Urothelium cell line (cell line): ENCODE data around the gene ASTN2.

Source experiments
- DNase-seq: peaks from one replicate; pipeline ENCODE4 v3.0.0; 2011; ENCODE audit warnings: low spot score, mixed read lengths
- FAIRE-seq: peaks from 2 replicates; lab custom pipeline; 2011; peaks lifted over from hg19 to GRCh38; lab: Jason Lieb, UNC

The ASTN2 gene

DNA sequence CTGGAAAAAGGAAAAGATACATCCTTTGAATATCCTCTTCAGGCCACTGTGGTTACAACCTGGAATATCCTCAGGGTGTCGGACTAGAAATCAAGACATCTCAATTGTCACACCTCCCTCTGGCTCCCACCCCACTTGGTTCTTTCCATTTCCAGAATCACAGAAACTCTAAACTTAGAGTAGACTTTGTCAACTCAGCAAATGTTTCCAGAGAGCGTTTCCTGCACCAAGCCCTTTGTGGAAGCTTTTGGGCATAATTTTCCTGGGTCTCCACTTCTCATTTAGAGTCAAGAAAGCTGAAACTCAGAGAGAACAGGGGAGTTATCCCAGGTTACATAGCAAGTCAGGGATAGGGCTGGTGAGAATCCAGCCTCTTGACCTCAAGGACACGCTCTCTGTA lies 108.8 kb downstream of the ASTN2 start:
- DNase-seq: no peak
- FAIRE-seq: no peak

- DNase-seq (no peak), FAIRE-seq (no peak)
Measured at GRCh38 chr9:117305454-117305853, 109.4 kb downstream of the ASTN2 start.

- DNase-seq (no peak), FAIRE-seq (no peak)
Measured at GRCh38 chr9:117304549-117304948, 110.3 kb downstream of the ASTN2 start.

- no peak for DNase-seq
- FAIRE-seq: no peak
Measured at GRCh38 chr9:117303643-117304230, 111.1 kb downstream of the ASTN2 start.

DNA sequence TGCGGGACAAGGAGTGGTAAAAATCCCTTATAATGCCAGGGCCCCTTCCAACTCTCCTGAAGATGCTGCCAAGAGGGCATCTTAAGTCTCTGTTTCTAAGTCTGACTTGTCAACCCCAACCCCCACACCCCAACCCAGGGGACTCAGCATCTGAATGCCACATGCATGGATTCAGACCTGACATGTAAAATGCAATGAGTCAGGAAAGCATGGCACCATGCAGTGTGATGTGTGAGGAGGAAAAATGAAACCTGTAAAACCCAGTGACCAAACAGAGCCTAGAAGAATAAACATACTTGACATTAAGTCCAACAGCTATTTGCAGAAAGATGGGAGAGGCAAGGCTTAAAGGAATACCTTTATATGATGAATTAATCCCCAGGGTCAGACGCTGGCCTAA lies 112.4 kb downstream of the ASTN2 start:
- no peak for FAIRE-seq
- no peak for DNase-seq

DNA sequence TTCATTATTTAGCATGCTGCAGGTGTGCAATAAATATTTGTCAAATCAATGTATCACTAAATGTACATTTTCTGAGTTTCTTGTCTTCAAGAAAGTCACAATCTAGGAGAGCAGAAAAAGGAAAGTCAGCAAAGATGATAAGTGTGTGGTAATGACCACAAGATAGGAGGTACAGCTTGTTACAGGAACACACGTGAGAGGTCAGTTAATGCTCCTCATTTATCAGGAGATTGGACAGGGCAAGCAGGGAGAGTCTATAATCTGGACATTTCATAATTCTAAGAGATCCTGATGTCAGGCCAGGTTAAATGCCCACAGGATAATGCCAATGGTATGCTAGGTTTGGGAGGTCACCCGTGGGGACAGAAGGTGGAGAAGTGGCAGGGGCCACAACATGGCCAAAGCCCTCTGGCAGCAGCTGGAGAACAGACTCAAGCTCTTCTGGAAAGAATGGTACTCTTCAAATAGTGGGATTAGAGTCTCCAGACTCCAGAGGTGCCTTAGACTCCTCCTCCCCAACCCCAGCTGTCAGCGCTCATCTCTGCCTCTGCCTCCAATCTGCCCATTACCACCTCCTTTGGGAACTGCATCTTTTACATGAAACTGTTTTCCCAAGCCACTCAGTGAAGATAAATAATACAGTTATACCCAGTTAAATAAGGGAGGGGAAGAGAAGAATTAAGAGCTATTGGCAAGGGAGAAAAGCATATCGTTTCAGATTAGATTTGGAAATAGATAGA lies 114.3 kb downstream of the ASTN2 start:
- DNase-seq: no peak
- no peak for FAIRE-seq

DNA sequence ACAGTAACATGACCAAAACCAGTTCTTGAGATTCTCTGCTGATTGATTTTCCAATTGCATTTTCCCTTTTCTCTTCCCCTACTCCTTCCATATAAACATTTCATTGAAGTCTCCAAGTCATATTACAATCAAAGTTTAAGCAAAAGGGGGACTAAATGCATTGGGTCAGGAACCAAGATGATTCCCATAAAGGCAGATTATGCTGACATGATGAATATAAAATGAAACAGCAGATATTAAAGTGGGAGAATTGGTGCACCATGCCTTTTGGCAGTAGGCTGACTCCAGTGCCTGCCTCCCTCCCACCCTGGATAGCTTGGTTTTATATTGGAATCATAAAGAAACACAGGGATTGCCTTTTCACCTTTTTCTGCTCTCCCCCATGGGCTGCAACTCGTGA lies 118.4 kb downstream of the ASTN2 start:
- DNase-seq (no peak), FAIRE-seq (no peak)

GRCh38 chr9:117293206-117294114 lies 121.4 kb downstream of the ASTN2 start:
- no peak for DNase-seq
- no peak for FAIRE-seq

GRCh38 chr9:117290856-117291622 lies 123.8 kb downstream of the ASTN2 start:
- no peak for DNase-seq
- no peak for FAIRE-seq

DNA sequence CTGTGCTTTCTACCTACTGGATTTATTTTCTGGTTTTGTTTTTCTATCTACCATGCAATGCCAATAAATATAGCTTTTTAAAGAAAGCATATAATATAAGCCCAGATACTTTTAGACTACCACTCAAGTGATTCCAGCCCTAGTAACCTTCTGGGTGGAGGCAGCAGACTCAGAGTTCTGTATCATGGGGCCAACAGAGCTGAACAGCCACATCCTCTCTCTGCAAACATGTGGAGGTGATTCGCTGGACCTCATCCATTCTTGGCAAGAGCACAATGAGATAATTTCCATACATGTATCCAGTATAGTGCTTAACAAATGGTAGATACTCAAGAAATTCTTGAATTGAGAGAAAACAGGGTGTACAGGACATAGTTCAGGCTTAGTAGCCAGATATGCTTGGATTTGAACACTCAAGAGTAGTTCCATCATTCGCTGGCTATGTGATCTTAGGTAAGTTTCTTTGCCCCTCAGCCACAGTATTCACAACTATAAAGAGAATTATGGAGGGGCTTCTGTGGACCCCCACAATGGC lies 124.5 kb downstream of the ASTN2 start:
- FAIRE-seq (no peak), DNase-seq (no peak)

DNA sequence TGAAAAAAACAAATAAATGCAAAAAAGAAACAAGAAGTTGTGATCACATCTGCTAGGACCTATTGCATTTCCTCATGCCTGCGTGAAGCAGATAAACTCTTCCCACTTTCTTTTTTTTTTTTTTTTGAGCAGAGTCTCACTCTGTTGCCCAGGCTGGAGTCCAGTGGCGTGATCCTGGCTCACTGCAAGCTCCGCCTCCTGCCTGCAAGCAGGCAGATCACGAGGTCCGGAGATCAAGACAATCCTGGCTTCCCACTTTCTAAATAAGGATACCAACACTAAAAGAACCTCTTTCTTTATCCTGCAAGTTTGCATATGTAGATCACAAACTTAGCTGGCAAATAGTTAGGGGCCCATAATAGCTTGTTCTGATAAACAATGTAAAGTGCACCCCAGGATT lies 128.6 kb downstream of the ASTN2 start:
- no peak for DNase-seq

GRCh38 chr9:117284414-117284813 lies 130.4 kb downstream of the ASTN2 start:
- no peak for DNase-seq
- no peak for FAIRE-seq

More for the DNA sequence above, 128.6 kb downstream of the ASTN2 start:
- FAIRE-seq: no peak

DNA sequence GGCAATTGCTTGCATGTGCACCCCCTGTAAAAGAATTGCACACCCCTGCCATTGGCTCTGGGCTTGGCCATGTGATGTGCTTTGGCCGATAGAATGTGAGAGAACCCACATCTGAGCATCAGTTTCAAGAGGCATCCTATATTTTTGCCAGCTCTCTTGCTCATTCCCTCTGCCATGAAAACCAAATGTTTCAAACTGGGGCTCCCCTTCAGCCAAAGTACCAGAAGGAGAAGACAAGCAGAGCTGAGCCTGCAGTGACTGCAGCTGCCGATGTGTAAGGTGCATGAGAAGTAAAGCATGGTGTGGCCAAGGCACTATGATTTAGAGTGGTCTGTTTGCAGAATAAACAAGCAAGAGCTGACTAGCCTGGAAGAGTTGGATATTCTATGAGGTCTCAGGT lies 132.3 kb downstream of the ASTN2 start:
- FAIRE-seq (no peak), DNase-seq (no peak)

DNA sequence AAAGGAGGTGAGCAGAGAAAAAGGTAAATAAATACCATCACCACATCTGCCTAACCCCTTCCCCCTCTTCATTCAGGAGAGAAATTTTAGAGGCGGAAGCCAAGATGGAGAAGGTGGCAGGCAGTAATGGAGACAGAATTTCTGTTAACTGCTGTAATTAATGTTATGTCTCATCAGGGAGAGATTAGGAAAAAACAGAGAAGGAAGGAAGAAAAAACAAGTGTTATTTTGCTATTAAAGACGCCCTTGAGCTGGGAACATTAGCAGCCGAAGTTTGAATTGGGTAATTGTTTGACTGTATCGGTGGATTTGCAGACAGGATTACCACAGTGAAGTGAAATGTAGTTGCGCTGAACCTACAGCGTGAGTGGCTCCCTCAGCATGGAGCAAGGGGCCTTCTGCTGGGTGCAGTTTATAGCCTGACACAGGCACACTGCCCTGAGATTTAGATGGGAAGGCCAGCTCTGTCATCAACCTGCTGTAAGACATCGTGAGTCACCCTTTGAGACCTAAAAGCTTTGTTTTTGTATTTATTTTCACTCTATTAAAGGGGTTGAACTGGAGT lies 136.3 kb downstream of the ASTN2 start:
- FAIRE-seq: no peak

DNA sequence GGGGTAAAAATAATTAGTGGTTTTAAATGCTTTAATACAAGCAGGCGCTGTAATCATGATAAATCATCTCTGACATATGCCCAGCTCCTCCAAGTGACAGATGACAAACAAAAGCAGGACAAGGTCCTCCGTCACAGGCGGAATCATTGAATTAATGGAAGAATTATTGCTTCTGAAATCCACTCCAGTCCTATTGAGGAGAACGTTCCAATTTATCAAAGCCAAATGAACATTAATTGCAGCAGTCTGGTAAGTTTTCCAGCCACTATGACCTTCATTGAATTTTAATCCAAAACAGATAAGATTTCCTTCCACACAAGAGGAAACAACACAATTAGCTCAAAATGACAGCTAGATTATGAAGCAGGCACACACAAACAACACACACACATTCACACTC lies 136.8 kb downstream of the ASTN2 start:
- DNase-seq: no peak
- FAIRE-seq: no peak

More for the DNA sequence above, 136.3 kb downstream of the ASTN2 start:
- DNase-seq: no peak

DNA sequence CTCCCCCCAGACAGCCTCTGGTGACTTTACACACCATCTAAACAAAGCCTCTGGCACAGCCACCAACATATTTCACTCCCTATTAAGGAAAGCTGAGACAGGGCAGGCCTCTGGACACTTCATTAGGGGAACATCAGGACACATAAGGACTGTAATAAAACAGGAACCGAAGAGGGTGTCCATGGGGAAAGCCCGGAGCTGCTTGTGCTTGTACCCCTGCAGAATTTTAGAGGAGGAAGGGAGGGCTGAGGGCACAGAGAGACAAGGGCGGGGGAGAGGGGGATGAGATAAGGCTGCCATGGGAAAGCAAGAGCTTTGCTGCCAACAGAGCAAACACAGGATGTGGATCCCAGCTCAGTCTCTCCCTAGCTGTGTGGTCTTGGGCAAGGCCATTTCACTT lies 138.4 kb downstream of the ASTN2 start:
- no peak for DNase-seq

GRCh38 chr9:117273612-117274011 lies 141.2 kb downstream of the ASTN2 start:
- no peak for FAIRE-seq
- no peak for DNase-seq

More for the DNA sequence above, 138.4 kb downstream of the ASTN2 start:
- FAIRE-seq: no peak

DNA sequence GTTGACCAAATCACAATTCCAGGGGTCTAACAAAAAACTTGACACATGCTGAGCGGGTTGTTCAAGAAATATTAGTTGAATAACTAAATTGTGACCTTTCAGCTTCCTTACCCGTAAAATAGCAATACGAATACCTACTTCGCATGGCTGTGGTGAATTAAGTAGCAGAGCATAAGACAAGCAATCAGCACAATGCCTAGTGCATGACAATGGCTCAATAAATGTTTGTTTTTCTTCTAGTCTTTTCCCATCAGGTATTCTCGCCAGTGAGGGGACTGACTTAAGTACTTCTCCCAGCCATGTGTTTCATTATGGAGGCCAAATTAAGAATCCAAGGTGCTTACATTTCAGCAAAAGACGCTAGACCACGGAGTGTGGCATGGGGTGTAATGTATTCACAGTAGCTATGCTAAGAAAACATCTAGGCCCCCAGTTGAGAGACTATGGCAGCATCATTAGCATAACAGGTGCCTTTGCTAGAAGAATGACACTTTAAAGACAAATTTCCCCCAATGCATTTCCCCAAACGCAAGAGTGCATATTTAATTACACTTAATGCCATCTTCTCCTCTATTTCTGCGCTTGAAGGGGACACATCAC lies 145.9 kb downstream of the ASTN2 start:
- no peak for DNase-seq
- FAIRE-seq: no peak

DNA sequence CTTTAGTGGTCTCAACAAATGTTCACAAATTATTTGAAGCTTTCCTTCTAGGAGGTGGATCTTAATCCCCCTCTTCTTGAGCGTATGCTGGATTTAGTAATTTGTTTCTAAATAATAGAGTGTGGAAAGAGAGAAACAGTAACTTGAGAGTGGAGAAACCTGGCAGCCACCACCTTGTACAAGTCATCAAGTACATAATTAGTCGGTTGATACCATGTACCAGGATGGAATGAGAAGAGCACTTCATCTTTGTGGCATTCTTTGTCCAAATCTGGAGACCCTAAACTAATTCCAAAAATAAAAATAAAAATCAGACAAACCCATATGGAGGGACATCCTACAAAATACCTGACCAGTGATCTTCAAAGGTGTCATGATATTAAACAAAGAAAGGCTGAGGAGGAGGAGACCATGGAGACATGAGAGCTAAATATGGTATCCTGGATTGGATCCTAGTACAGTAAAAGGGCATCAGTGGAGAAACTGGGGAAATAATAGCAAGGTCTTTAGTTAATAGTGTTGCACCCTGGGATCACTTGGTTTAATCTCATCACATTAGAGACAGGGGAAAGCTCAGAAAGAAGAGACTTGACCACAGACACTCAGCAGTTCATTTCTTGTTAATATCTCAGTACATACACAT lies 147.9 kb downstream of the ASTN2 start:
- no peak for FAIRE-seq
- no peak for DNase-seq
